Stimulated activated CD8-positive, alpha-beta memory T cell treated with anti-CD3 and anti-CD28 coated beads, Interleukin-12 subunit alpha, Interleukin-12 subunit beta, amount 100 ng/mL, for 4 hours (primary cell): Measurements from ENCODE around the gene RNF113A.
"Not testable (repeated sequence)": the region's sequence is repeated elsewhere in the genome, so short reads cannot be mapped to it uniquely, and the experiment has no call there.

Experiments used
- DNase-seq: peaks from one replicate; pipeline ENCODE4 v3.0.0-alpha.2; 2020; ENCODE audit warnings: low read depth

RNF113A gene

GRCh38 chrX:119871599-119872395 is at the start of gene RNF113A, which contains the start of gene NDUFA1:
RNF113A (minus strand) TSS chrX:119871733; CDS start chrX:119871613, 120 bp downstream.
NDUFA1 (plus strand) TSS chrX:119871832; CDS start chrX:119871912, 80 bp downstream.
- peak; percentile 77 for DNase-seq

GRCh38 chrX:119919835-119920585 is 48.5 kb upstream of the RNF113A start:
- DNase-seq: no peak

- no peak for DNase-seq
These were observed 46.3 kb upstream of the RNF113A start for GRCh38 chrX:119917877-119918276.

GRCh38 chrX:119916310-119916709 is 44.8 kb upstream of the RNF113A start:
- no peak for DNase-seq

GRCh38 chrX:119900976-119901375 is 29.4 kb upstream of the RNF113A start:
- no peak for DNase-seq

- DNase-seq: no peak
These were observed 27.6 kb upstream of the RNF113A start for GRCh38 chrX:119899125-119899524.

GRCh38 chrX:119895843-119896326 is 24.4 kb upstream of the RNF113A start, which contains the start of gene AKAP14:
AKAP14 (plus strand) TSS chrX:119895893; CDS start chrX:119903224, 7,331 bp downstream.
- DNase-seq: no peak

GRCh38 chrX:119891961-119892692 is 20.6 kb upstream of the RNF113A start:
- not testable (repeated sequence) for DNase-seq

GRCh38 chrX:119890626-119891025 is 19.1 kb upstream of the RNF113A start:
- not testable (repeated sequence) for DNase-seq

- DNase-seq: peak; percentile 19
These were observed 16.3 kb upstream of the RNF113A start for GRCh38 chrX:119887721-119888425.

GRCh38 chrX:119885554-119886428 is 14.3 kb upstream of the RNF113A start:
- no peak for DNase-seq

- no peak for DNase-seq
These were observed 9.3 kb upstream of the RNF113A start for GRCh38 chrX:119880552-119881437.

GRCh38 chrX:119880076-119880475 is 8.5 kb upstream of the RNF113A start:
- DNase-seq: no peak

- no peak for DNase-seq
These were observed 7.2 kb upstream of the RNF113A start for GRCh38 chrX:119878740-119879139.

GRCh38 chrX:119871245-119871598 is 311 bp downstream of the RNF113A start:
- no peak for DNase-seq

- no peak for DNase-seq
These were observed 854 bp downstream of the RNF113A start for GRCh38 chrX:119870626-119871131.

GRCh38 chrX:119853444-119853843 is 18.1 kb downstream of the RNF113A start:
- no peak for DNase-seq

GRCh38 chrX:119852382-119853353 is 18.9 kb downstream of the RNF113A start, which contains the start of gene UPF3B:
UPF3B (minus strand) TSS chrX:119852963; CDS start chrX:119852928, 35 bp downstream.
- peak; percentile 84 for DNase-seq
